Thyroid gland (tissue), 4 donors: ENCODE results near the gene XPNPEP1. TPM values are rescaled to one million over a fixed set of nuclear protein-coding genes. Genes with fewer than 3 reads are reported as not detected.

Experiments used
- DNase-seq, 2 donors: peaks; one replicate each; pipeline ENCODE4 v3.0.0-alpha.2; 2019
- H3K27ac ChIP-seq, 3 donors: fragments of 200-600 bp; sonication (generic); 1 replicate in 2 of 3; 2 replicates in 1 of 3; pipeline ENCODE4 v1.5.1; 2016 to 2019; ENCODE audit warnings: mild to moderate bottlenecking in 1 of 3, moderate library complexity in 1 of 3
- H3K27me3 ChIP-seq: fragments of 200-600 bp; sonication (generic); one replicate; pipeline ENCODE4 v1.5.1; 2019
- H3K36me3 ChIP-seq, 2 donors: fragments of 200-600 bp; sonication (generic); one replicate each; pipeline ENCODE4 v1.5.1; 2016 to 2019
- H3K4me1 ChIP-seq, 2 donors: fragments of 200-600 bp; sonication (generic); one replicate each; pipeline ENCODE4 v1.5.1; 2017 to 2019
- H3K4me3 ChIP-seq, 3 donors: fragments of 200-600 bp; sonication (generic); replicated peaks in 1 of 3; 1 replicate in 2 of 3; 2 replicates in 1 of 3; pipeline ENCODE4 v1.5.1; 2016; ENCODE audit warnings: mild to moderate bottlenecking in 1 of 3
- H3K9me3 ChIP-seq: fragments of 200-600 bp; sonication (generic); one replicate; pipeline ENCODE4 v1.5.1; 2017
- POLR2A ChIP-seq, 2 donors: fragments of 450-650 bp; IDR thresholded peaks; one replicate each; pipeline ENCODE4 v1.6.1; 2017; ENCODE audit warnings: antibody characterized with exemption in 2 of 2, mild to moderate bottlenecking in 2 of 2, moderate library complexity in 1 of 2
- WGBS, 2 donors: methylation state at CpG; one replicate each; pipeline ENCODE4 v1.1.5; 2017; 5-methylcytosine and 5-hydroxymethylcytosine counted together
- intact Hi-C: fragments of 100-400 bp; cut with DNase I; formaldehyde crosslinking; loops from one replicate; pipeline ENCODE4 v1.15.1; 2023
- total RNA-seq, 4 donors: library from RNA; depleted of rRNA; stranded (reverse); fragments of >200 nt; gene quantifications; one replicate each; pipeline ENCODE4 v1.2.3, GENCODE V29; 2016
- TF ChIP-seq, protein P1 (sequence below), 6 experiments: fragments of 200-600 bp in 3 of 6; fragments of 450-650 bp in 3 of 6; sonication (generic) in 3 of 6; IDR thresholded peaks; one replicate each; pipeline ENCODE4 v1.5.1; 2016 to 2019; ENCODE audit warnings: antibody characterized with exemption in 6 of 6, mild to moderate bottlenecking in 2 of 6, inconsistent platforms in 1 of 6, moderate library complexity in 1 of 6

XPNPEP1 gene
- total RNA-seq, 4 donors from 2014 or later = 72.7 to 89.0 (median 84.0) TPM

DNA sequence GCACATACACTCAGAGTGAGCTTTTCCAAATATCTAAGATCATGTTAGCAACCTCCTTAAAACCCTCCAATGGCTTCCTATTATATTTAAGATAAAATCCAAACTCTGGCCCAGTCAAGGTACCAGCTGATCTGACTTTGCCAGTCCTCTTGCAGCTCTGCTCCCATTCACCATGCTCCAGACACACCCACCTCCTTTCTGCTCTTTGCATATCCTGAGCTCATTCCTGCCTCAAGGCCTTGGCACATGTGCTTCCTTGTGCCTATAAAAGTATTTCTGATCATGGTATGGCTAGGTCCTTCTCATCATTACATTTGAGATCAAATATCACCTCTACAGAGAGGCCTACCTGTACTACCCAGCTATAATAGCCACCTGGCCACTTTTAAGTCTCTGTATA is 27.5 kb downstream of the XPNPEP1 start:
- intact Hi-C loops = loop anchor here (10.0 kb wide), 1 partner anchor 69 kb away; no protein-coding TSS in a partner anchor

DNA sequence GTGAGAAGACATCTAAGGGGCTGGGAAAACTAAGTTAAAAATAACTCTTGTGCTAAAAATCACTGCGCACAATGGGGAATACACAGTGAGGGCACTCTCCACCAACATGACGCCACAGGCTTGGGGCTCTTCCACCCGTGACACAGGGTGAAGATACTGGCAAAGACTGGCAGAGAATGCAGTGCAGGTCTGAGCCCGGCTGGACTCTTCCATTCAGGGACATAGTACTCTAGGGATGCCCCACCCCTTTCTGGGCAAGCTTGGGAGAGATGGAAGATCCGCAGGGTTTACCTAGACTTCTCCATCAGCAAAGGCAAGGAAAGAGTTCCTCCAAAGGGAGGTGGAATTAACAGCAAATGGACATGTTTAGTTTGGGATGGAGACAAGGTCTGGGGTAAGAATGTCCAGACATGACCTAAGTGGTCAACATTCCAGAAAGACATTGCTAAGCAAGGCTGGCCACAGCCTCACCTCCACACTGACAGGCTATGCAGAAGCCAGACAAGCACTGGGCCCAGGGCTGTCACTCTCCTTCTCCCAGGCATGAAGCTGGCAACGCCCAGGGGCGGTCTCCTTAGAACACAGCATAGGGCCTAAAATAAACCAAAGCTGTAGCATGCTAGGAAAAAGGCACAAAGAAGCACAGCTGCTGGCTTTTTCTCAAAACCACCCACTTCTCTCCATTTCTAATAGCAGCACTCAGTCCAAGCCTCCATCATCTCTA is 28.1 kb downstream of the XPNPEP1 start:
- peaks cover 63 to 94% of the 10 kb centered on the region in 2 donors for H3K4me1 ChIP-seq
- no peak overlapping the region for H3K4me3 ChIP-seq
- 44 to 59% methylated on average over 7 of the region's 7 CpGs for WGBS, 2 donors
- no peaks in the 10 kb centered on the region for H3K9me3 ChIP-seq
- no peaks in the 10 kb centered on the region for H3K36me3 ChIP-seq
- H3K27ac ChIP-seq = peak overlapping the region; percentile 63 to 87 (median 81)
- H3K27me3 ChIP-seq = no peaks in the 10 kb centered on the region
- intact Hi-C loops = loop anchor here (10.0 kb wide), 1 partner anchor 70 kb away; no protein-coding TSS in a partner anchor
- TF ChIP-seq, protein P1, sequence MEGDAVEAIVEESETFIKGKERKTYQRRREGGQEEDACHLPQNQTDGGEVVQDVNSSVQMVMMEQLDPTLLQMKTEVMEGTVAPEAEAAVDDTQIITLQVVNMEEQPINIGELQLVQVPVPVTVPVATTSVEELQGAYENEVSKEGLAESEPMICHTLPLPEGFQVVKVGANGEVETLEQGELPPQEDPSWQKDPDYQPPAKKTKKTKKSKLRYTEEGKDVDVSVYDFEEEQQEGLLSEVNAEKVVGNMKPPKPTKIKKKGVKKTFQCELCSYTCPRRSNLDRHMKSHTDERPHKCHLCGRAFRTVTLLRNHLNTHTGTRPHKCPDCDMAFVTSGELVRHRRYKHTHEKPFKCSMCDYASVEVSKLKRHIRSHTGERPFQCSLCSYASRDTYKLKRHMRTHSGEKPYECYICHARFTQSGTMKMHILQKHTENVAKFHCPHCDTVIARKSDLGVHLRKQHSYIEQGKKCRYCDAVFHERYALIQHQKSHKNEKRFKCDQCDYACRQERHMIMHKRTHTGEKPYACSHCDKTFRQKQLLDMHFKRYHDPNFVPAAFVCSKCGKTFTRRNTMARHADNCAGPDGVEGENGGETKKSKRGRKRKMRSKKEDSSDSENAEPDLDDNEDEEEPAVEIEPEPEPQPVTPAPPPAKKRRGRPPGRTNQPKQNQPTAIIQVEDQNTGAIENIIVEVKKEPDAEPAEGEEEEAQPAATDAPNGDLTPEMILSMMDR (IDR thresholded peaks at IDR 0.05) = no peak
- peak in 1 of 2 donors; percentile 46 for TF ChIP-seq POLR2A (IDR thresholded peaks at IDR 0.05)
- peak; percentile 87 to 92 for DNase-seq

More for the DNA sequence above, 27.5 kb downstream of the XPNPEP1 start:
- no peaks in the 10 kb centered on the region for H3K27me3 ChIP-seq
- no peak overlapping the region for H3K4me3 ChIP-seq
- TF ChIP-seq, protein P1 (IDR thresholded peaks at IDR 0.05) = no peak
- no peak for TF ChIP-seq POLR2A (IDR thresholded peaks at IDR 0.05)
- H3K36me3 ChIP-seq = no peaks in the 10 kb centered on the region
- H3K4me1 ChIP-seq = peaks cover 65 to 93% of the 10 kb centered on the region in 2 donors
- H3K27ac ChIP-seq = peak overlapping the region; percentile 63 to 87 (median 81)
- no peak for DNase-seq
- no peaks in the 10 kb centered on the region for H3K9me3 ChIP-seq

DNA sequence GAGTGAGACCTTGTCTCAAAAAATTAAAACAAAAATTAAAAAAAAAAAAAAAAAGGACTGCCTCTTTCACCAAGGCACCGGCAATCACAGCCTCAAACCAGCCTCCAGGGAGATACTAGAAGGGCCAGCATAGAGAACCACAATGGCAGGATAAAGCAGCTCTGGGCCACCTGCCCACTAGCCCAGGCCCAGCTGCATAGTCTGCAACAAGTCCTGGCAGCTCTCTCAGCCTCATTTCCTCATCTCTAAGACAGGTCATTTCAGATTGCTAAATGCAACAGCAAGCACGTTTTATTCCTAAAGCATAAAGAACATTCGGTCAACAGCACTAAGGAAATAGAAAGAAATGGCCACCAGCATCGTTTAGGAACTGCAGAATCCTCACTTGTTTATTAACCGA is 28.8 kb downstream of the XPNPEP1 start:
- intact Hi-C loops = loop anchor here (10.0 kb wide), 1 partner anchor 70 kb away; no protein-coding TSS in a partner anchor
- Histone ChIP-seq H3K4me3 (no peak overlapping the region), H3K9me3 (no peaks in the 10 kb centered on the region), H3K27me3 (no peaks in the 10 kb centered on the region), H3K4me1 (peaks cover 64 to 93% of the 10 kb centered on the region in 2 donors), H3K36me3 (no peaks in the 10 kb centered on the region), H3K27ac (peak overlapping the region; percentile 63 to 87 (median 81))
- TF ChIP-seq POLR2A (IDR thresholded peaks at IDR 0.05) = no peak
- TF ChIP-seq, protein P1 (IDR thresholded peaks at IDR 0.05) = no peak
- peak; percentile 34 to 45 for DNase-seq
- 64 to 74% methylated on average over 5 of the region's 5 CpGs for WGBS, 2 donors

DNA sequence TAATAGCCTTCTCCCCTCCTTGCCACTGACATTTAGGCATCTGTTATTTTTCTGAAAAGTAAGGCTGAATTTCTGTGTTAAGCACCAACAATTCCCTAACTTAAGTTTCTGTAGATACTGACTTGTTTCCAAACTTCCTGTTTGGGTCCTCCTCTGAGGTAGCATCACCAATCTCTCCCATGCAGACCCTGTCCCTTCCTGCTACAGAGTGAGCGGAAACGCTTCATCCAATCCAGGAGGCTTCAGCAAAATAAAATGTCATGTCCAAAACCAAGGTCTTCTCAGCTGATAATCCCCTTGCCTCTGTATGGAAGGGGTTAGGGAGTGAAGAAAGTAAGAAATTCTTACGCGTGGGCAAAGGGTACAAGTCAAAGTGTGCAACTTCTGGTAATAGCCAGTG is 29.9 kb downstream of the XPNPEP1 start:
- no peak for DNase-seq
- H3K4me1 ChIP-seq = peaks cover 57 to 84% of the 10 kb centered on the region in 2 donors
- 92 to 97% methylated on average over 4 of the region's 4 CpGs for whole genome bisulfite sequencing, 2 donors
- H3K9me3 ChIP-seq = no peaks in the 10 kb centered on the region
- TF ChIP-seq, protein P1 (IDR thresholded peaks at IDR 0.05) = no peak
- no peak for TF ChIP-seq POLR2A (IDR thresholded peaks at IDR 0.05)
- H3K4me3 ChIP-seq = no peak overlapping the region
- H3K27ac ChIP-seq = peak overlapping the region in 2 of 3 donors; percentile 63 to 87
- H3K27me3 ChIP-seq = no peaks in the 10 kb centered on the region
- intact Hi-C loops = loop anchor here (10.0 kb wide), 1 partner anchor 71 kb away; no protein-coding TSS in a partner anchor
- no peaks in the 10 kb centered on the region for H3K36me3 ChIP-seq

DNA sequence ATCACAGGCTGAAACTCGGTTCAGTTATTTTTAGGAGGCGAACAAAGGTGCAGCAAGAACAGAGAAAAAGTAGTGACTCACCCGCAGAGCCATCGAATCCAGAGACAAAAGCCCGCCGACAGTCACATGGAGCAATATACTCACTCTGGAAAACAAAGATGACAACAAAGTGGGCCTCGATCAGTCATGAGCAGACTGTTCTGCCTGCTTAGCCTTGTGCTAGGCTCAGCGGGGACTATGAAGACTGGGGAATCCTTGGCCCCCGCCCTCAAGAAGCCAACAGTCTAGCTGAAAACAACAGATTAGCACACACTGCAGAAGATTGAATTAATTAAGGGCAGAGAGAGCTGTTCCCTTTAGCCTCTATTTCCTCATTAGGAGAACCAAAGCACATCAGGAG is 30.4 kb downstream of the XPNPEP1 start:
- 81 to 82% methylated on average over 9 of the region's 9 CpGs for WGBS, 2 donors
- Histone ChIP-seq H3K27me3 (no peaks in the 10 kb centered on the region), H3K9me3 (no peaks in the 10 kb centered on the region), H3K4me1 (peaks cover 57 to 84% of the 10 kb centered on the region in 2 donors), H3K36me3 (no peaks in the 10 kb centered on the region), H3K27ac (peak overlapping the region; percentile 60 to 87 (median 63)), H3K4me3 (no peak overlapping the region)
- intact Hi-C loops = loop anchor here (10.0 kb wide), 1 partner anchor 72 kb away; no protein-coding TSS in a partner anchor
- no peak for DNase-seq
- TF ChIP-seq, protein P1 (IDR thresholded peaks at IDR 0.05) = no peak
